T-helper 17 cell (primary cell): ENCODE data around the gene COQ4. TPM values are rescaled to one million over a fixed set of nuclear protein-coding genes. Genes with fewer than 3 reads are reported as not detected.

Experiments used
- ATAC-seq: fragments of 150-1000 bp; cut with Tn5 transposase; 2 replicates; pipeline ENCODE4 v1.10.0; 2021; ENCODE audit warnings: mild to moderate bottlenecking, moderate library complexity
- DNase-seq, 3 donors: peaks; one replicate each; pipeline versions ENCODE4 v3.0.0 to v3.0.0-alpha.2; 2020 to 2021
- H3K9me3 ChIP-seq: one replicate; pipeline ENCODE4 v1.7.0; 2013; ENCODE audit warnings: low read length, mild to moderate bottlenecking; ENCODE audit not compliant: control insufficient read depth, poor library complexity, severe bottlenecking
- H3K27ac Mint-ChIP-seq: one replicate; pipeline ENCODE4 v1.8.0; 2022; ENCODE audit warnings: mild to moderate bottlenecking, moderate library complexity, mixed read lengths
- H3K27me3 Mint-ChIP-seq: one replicate; pipeline ENCODE4 v1.8.0; 2022; ENCODE audit warnings: mixed read lengths
- H3K36me3 Mint-ChIP-seq: one replicate; pipeline ENCODE4 v1.8.0; 2022; ENCODE audit warnings: low read depth, mixed read lengths
- H3K4me1 Mint-ChIP-seq: one replicate; pipeline ENCODE4 v1.8.0; 2022; ENCODE audit warnings: mild to moderate bottlenecking, mixed read lengths
- H3K4me3 Mint-ChIP-seq: one replicate; pipeline ENCODE4 v1.8.0; 2022; ENCODE audit warnings: mild to moderate bottlenecking, moderate library complexity, mixed read lengths
- total RNA-seq, 4 donors: library from RNA in 2 of 4; stranded (reverse) in 2 of 4; gene quantifications; one replicate each; pipeline ENCODE4 v1.2.3 and lab custom pipeline; 2022 to 2026

The COQ4 gene
- total RNA-seq, 2 donors from 2014 or later = 35.8 to 36.7 TPM

GRCh38 chr9:128339761-128340690, 17.4 kb downstream of the COQ4 start, which contains the start of gene SLC27A4:
TSS of gene SLC27A4 (plus strand) at chr9:128340527. CDS start at chr9:128343133, 2,606 bp downstream.
- DNase-seq (peak; percentile 76 to 84 (median 81)), ATAC-seq (peak; percentile 95)
- H3K9me3 ChIP-seq = no peaks in the 10 kb centered on the region
- Mint-ChIP-seq H3K36me3 (no peaks in the 10 kb centered on the region), H3K27me3 (no peaks in the 10 kb centered on the region), H3K4me1 (peaks cover 5% of the 10 kb centered on the region), H3K27ac (peak within 1 kb of the TSS; percentile 60), H3K4me3 (peak within 1 kb of the TSS; percentile 97)

GRCh38 chr9:128340691-128341434, 18.2 kb downstream of the COQ4 start:
- H3K9me3 ChIP-seq = no peaks in the 10 kb centered on the region
- peak; percentile 19 for ATAC-seq
- Mint-ChIP-seq H3K4me3 (peak overlapping the region; percentile 97), H3K27ac (peak overlapping the region; percentile 60), H3K4me1 (peaks cover 5% of the 10 kb centered on the region), H3K36me3 (no peaks in the 10 kb centered on the region), H3K27me3 (no peaks in the 10 kb centered on the region)
- DNase-seq = no peak

- H3K27ac Mint-ChIP-seq = peak overlapping the region; percentile 60
- DNase-seq (peak; percentile 39 to 57 (median 44)), ATAC-seq (peak; percentile 58)
- no peaks in the 10 kb centered on the region for H3K27me3 Mint-ChIP-seq
- H3K9me3 ChIP-seq = no peaks in the 10 kb centered on the region
- no peaks in the 10 kb centered on the region for H3K36me3 Mint-ChIP-seq
- H3K4me1 Mint-ChIP-seq = peaks cover 5% of the 10 kb centered on the region
- H3K4me3 Mint-ChIP-seq = peak overlapping the region; percentile 97
These were observed 18.8 kb downstream of the COQ4 start for GRCh38 chr9:128341435-128341849.

GRCh38 chr9:128342971-128343680, 20.5 kb downstream of the COQ4 start:
- no peak for ATAC-seq
- no peaks in the 10 kb centered on the region for H3K9me3 ChIP-seq
- Mint-ChIP-seq H3K27me3 (no peaks in the 10 kb centered on the region), H3K36me3 (no peaks in the 10 kb centered on the region), H3K4me1 (peaks cover 5% of the 10 kb centered on the region), H3K4me3 (no peak overlapping the region), H3K27ac (peak overlapping the region; percentile 21)
- DNase-seq = no peak

GRCh38 chr9:128343855-128344254, 21.2 kb downstream of the COQ4 start:
- ATAC-seq = no peak
- H3K36me3 Mint-ChIP-seq = no peaks in the 10 kb centered on the region
- no peak for DNase-seq
- peaks cover 5% of the 10 kb centered on the region for H3K4me1 Mint-ChIP-seq
- H3K27me3 Mint-ChIP-seq = no peaks in the 10 kb centered on the region
- no peaks in the 10 kb centered on the region for H3K9me3 ChIP-seq
- no peak overlapping the region for H3K4me3 Mint-ChIP-seq
- H3K27ac Mint-ChIP-seq = peak overlapping the region; percentile 21

- Mint-ChIP-seq H3K4me1 (peaks cover 6% of the 10 kb centered on the region), H3K27me3 (no peaks in the 10 kb centered on the region), H3K27ac (no peak overlapping the region), H3K36me3 (no peaks in the 10 kb centered on the region), H3K4me3 (no peak overlapping the region)
- no peak for DNase-seq
- H3K9me3 ChIP-seq = no peaks in the 10 kb centered on the region
- no peak for ATAC-seq
These were observed 22.4 kb downstream of the COQ4 start for GRCh38 chr9:128344931-128345605.

GRCh38 chr9:128349125-128349524, 26.5 kb downstream of the COQ4 start:
- Mint-ChIP-seq H3K4me3 (no peak overlapping the region), H3K27me3 (no peaks in the 10 kb centered on the region), H3K4me1 (peaks cover 2% of the 10 kb centered on the region), H3K27ac (no peak overlapping the region), H3K36me3 (no peaks in the 10 kb centered on the region)
- DNase-seq (no peak), ATAC-seq (no peak)
- H3K9me3 ChIP-seq = no peaks in the 10 kb centered on the region

- Mint-ChIP-seq H3K27me3 (no peaks in the 10 kb centered on the region), H3K27ac (no peak overlapping the region), H3K4me1 (peaks cover 2% of the 10 kb centered on the region), H3K36me3 (no peaks in the 10 kb centered on the region), H3K4me3 (no peak overlapping the region)
- no peak for ATAC-seq
- no peak for DNase-seq
- no peaks in the 10 kb centered on the region for H3K9me3 ChIP-seq
These were observed 27.1 kb downstream of the COQ4 start for GRCh38 chr9:128349772-128350171.

GRCh38 chr9:128355451-128355850, 32.8 kb downstream of the COQ4 start:
- no peak for DNase-seq
- no peak for ATAC-seq
- Mint-ChIP-seq H3K36me3 (no peaks in the 10 kb centered on the region), H3K27me3 (no peaks in the 10 kb centered on the region), H3K4me3 (no peak overlapping the region), H3K4me1 (no peaks in the 10 kb centered on the region), H3K27ac (no peak overlapping the region)
- H3K9me3 ChIP-seq = no peaks in the 10 kb centered on the region

- H3K27me3 Mint-ChIP-seq = no peaks in the 10 kb centered on the region
- DNase-seq = no peak
- no peaks in the 10 kb centered on the region for H3K9me3 ChIP-seq
- no peak overlapping the region for H3K27ac Mint-ChIP-seq
- H3K4me1 Mint-ChIP-seq = peaks cover 9% of the 10 kb centered on the region
- ATAC-seq = no peak
- H3K4me3 Mint-ChIP-seq = no peak overlapping the region
- no peaks in the 10 kb centered on the region for H3K36me3 Mint-ChIP-seq
These were observed 35.5 kb downstream of the COQ4 start for GRCh38 chr9:128358090-128358489.

GRCh38 chr9:128358861-128359260, 36.2 kb downstream of the COQ4 start:
- no peak for DNase-seq
- H3K9me3 ChIP-seq = no peaks in the 10 kb centered on the region
- ATAC-seq = no peak
- Mint-ChIP-seq H3K36me3 (no peaks in the 10 kb centered on the region), H3K27ac (no peak overlapping the region), H3K4me1 (peaks cover 9% of the 10 kb centered on the region), H3K27me3 (no peaks in the 10 kb centered on the region), H3K4me3 (no peak overlapping the region)

GRCh38 chr9:128360826-128361225, 38.2 kb downstream of the COQ4 start:
- Mint-ChIP-seq H3K4me3 (no peak overlapping the region), H3K36me3 (no peaks in the 10 kb centered on the region), H3K27me3 (no peaks in the 10 kb centered on the region), H3K27ac (no peak overlapping the region), H3K4me1 (peaks cover 9% of the 10 kb centered on the region)
- ATAC-seq = no peak
- no peak for DNase-seq
- H3K9me3 ChIP-seq = no peaks in the 10 kb centered on the region
